H1 (cell line): Measurements from ENCODE around the gene PAQR5. TPM values are rescaled to one million over a fixed set of nuclear protein-coding genes. Genes with fewer than 3 reads are reported as not detected.

ENCODE experiments used
- CTBP2 ChIP-seq: IDR thresholded peaks from 2 replicates; pipeline ENCODE4 v1.7.0; 2011; ENCODE audit warnings: borderline replicate concordance, mild to moderate bottlenecking, moderate library complexity, mixed read lengths, low read length; ENCODE audit not compliant: insufficient read depth, insufficient read length
- JUND ChIP-seq: IDR thresholded peaks from 2 replicates; pipeline ENCODE4 v1.6.1; 2011; ENCODE audit warnings: mild to moderate bottlenecking, improper control_type of control experiment, low read length
- PHF8 ChIP-seq: fragments of 200-600 bp; sonication (generic); conservative IDR thresholded peaks from 2 replicates; pipeline ENCODE4 v1.7.1; 2012; ENCODE audit warnings: low read depth, mild to moderate bottlenecking, inconsistent platforms, low read length, moderate library complexity
- RAD21 ChIP-seq, 2 experiments: IDR thresholded peaks in 1 of 2; conservative IDR thresholded peaks in 1 of 2; 2 replicates each; pipeline ENCODE4 v1.6.1; 2011; ENCODE audit warnings: low read depth in 2 of 2, low read length in 2 of 2, improper control_type of control experiment in 1 of 2, inconsistent platforms in 1 of 2, mild to moderate bottlenecking in 1 of 2, moderate library complexity in 1 of 2
- SAP30 ChIP-seq: fragments of 300-600 bp; sonication (generic); IDR thresholded peaks from 2 replicates; pipeline ENCODE4 v1.7.1; 2012; ENCODE audit warnings: low read length, moderate library complexity, mild to moderate bottlenecking, inconsistent platforms; ENCODE audit not compliant: insufficient read depth, insufficient replicate concordance
- SIRT6 ChIP-seq: IDR thresholded peaks from one replicate; pipeline ENCODE4 v1.7.1; 2012; ENCODE audit warnings: low read length, inconsistent platforms
- SP1 ChIP-seq: IDR thresholded peaks from 2 replicates; pipeline ENCODE4 v1.6.1; 2011; ENCODE audit warnings: low read depth, low read length
- SP4 ChIP-seq: IDR thresholded peaks from 2 replicates; pipeline ENCODE4 v1.6.1; 2012; ENCODE audit warnings: low read length, inconsistent platforms
- TBP ChIP-seq: IDR thresholded peaks from 2 replicates; pipeline ENCODE4 v1.6.1; 2011; ENCODE audit warnings: low read depth, low read length, improper control_type of control experiment
- polyA plus RNA-seq, 7 experiments: library from polyadenylated mRNA; depleted of rRNA in 3 of 7; stranded (reverse) in 5 of 7; unstranded in 2 of 7; fragments of >200 nt in 5 of 7; fragments of 200-250 nt in 2 of 7; gene quantifications; 1 replicate in 5 of 7; 2 replicates in 1 of 7; 4 replicates in 1 of 7; pipeline versions ENCODE4 v1.2.1 to v1.2.3, GENCODE V29; 2011 to 2013; ENCODE audit warnings: missing spikeins in 2 of 7, mixed read lengths in 2 of 7
- total RNA-seq: library from RNA; stranded (reverse); fragmentation: NEBNext Ultra II Directional; extraction: Animal tissue kit (Norgen Biotek cat#: 25700); gene quantifications from 2 replicates; pipeline ENCODE4 v1.2.1, GENCODE V29; 2021

Gene PAQR5
- total and polyA plus RNA-seq, 2 of the 8 experiments (the other 6 are each of a cell fraction or from before 2014, with no cell fraction given), result 8.7 to 18.1 TPM

- TF ChIP-seq CTBP2, result no peak
- no peak for TF ChIP-seq PHF8
- no peak for TF ChIP-seq SP4
- no peak for TF ChIP-seq SAP30
- no peak for TF ChIP-seq TBP
- no peak for TF ChIP-seq SP1
- TF ChIP-seq SIRT6, result no peak
- no peak for TF ChIP-seq JUND
- TF ChIP-seq RAD21 (IDR thresholded peaks at IDR 0.05 in 1 of 2, conservative IDR thresholded peaks at IDR 0.05 in 1 of 2; ENCODE audit: low read depth in 2 of 2, low read length in 2 of 2), result no peak
Observed at GRCh38 chr15:69297642-69298353, 914 bp upstream of the PAQR5 start (continued).
